Uterus (tissue), 2 donors: ENCODE data around the gene SRRM3.

Experiments used
- POLR2A ChIP-seq, 2 donors: fragments of 450-650 bp; IDR thresholded peaks; one replicate each; pipeline ENCODE4 v1.6.1; 2016; ENCODE audit warnings: antibody characterized with exemption in 2 of 2, mild to moderate bottlenecking in 1 of 2, moderate library complexity in 1 of 2
- TF ChIP-seq, protein P1 (sequence below), 4 experiments: fragments of 200-600 bp in 2 of 4; fragments of 450-650 bp in 2 of 4; sonication (generic) in 2 of 4; IDR thresholded peaks; one replicate each; pipeline ENCODE4 v1.5.1; 2016 to 2019; ENCODE audit warnings: antibody characterized with exemption in 4 of 4, mild to moderate bottlenecking in 2 of 4, moderate library complexity in 1 of 4

DNA sequence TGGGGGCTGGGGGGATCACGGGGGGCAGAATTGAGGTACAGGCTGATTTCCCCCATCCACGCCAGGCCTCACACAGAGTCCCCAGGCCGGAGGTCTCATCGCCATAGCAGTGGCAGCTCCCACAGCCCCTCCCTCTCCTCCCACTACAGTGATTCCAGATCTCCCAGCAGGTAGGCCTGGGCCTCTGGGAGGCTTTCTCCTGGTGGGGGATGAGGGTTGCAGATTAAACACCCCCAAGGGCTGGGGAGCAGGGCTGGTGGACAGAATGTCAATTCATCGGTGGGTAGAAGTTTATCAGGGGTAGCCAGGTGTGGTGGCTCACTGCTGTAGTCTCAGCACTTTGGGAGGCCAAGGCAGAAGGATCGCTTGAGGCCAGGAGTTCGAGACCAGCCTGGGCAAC is 63.6 kb downstream of the SRRM3 start:
- TF ChIP-seq, protein P1, sequence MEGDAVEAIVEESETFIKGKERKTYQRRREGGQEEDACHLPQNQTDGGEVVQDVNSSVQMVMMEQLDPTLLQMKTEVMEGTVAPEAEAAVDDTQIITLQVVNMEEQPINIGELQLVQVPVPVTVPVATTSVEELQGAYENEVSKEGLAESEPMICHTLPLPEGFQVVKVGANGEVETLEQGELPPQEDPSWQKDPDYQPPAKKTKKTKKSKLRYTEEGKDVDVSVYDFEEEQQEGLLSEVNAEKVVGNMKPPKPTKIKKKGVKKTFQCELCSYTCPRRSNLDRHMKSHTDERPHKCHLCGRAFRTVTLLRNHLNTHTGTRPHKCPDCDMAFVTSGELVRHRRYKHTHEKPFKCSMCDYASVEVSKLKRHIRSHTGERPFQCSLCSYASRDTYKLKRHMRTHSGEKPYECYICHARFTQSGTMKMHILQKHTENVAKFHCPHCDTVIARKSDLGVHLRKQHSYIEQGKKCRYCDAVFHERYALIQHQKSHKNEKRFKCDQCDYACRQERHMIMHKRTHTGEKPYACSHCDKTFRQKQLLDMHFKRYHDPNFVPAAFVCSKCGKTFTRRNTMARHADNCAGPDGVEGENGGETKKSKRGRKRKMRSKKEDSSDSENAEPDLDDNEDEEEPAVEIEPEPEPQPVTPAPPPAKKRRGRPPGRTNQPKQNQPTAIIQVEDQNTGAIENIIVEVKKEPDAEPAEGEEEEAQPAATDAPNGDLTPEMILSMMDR (IDR thresholded peaks at IDR 0.05), result no peak
- TF ChIP-seq POLR2A (IDR thresholded peaks at IDR 0.05), result no peak
